Activated CD8-positive, alpha-beta T cell treated with anti-CD3 and anti-CD28 coated beads for 36 hours (primary cell): ENCODE measurements around the gene KDM5A. TPM values are rescaled to one million over a fixed set of nuclear protein-coding genes. Genes with fewer than 3 reads are reported as not detected.
"Not testable (repeated sequence)": the region's sequence is repeated elsewhere in the genome, so short reads cannot be mapped to it uniquely, and the experiment has no call there.

Experiments used
- ATAC-seq: fragments of 200-7000 bp; cut with Tn5 transposase; one replicate; pipeline ENCODE4 v1.10.0; 2021; ENCODE audit warnings: mild to moderate bottlenecking, moderate library complexity
- CTCF ChIA-PET: fragments of 350-600 bp; sonication (Branson Sonifier 250); formaldehyde crosslinking; loops from one replicate; lab custom pipeline; 2021; ENCODE audit warnings: antibody characterized with exemption; lab: Charles Lee
- POLR2A ChIA-PET: fragments of 350-600 bp; sonication (Branson Sonifier 250); formaldehyde crosslinking; loops from one replicate; lab custom pipeline; 2021; ENCODE audit warnings: antibody characterized with exemption; lab: Charles Lee
- DNase-seq: peaks from one replicate; pipeline ENCODE4 v3.0.0-alpha.2; 2020
- H3K27ac Mint-ChIP-seq: one replicate; pipeline ENCODE4 v1.8.0; 2021; ENCODE audit warnings: mild to moderate bottlenecking, mixed read lengths
- H3K27me3 Mint-ChIP-seq: one replicate; pipeline ENCODE4 v1.8.0; 2021; ENCODE audit warnings: mixed read lengths
- H3K36me3 Mint-ChIP-seq: one replicate; pipeline ENCODE4 v1.8.0; 2021; ENCODE audit warnings: low read depth, mixed read lengths
- H3K4me1 Mint-ChIP-seq: one replicate; pipeline ENCODE4 v1.8.0; 2021; ENCODE audit warnings: low read depth, mixed read lengths
- H3K4me3 Mint-ChIP-seq: one replicate; pipeline ENCODE4 v1.8.0; 2021; ENCODE audit warnings: mild to moderate bottlenecking, moderate library complexity, mixed read lengths
- H3K9me3 Mint-ChIP-seq: one replicate; pipeline ENCODE4 v1.8.0; 2021; ENCODE audit warnings: mixed read lengths
- CTCF ChIP-seq: fragments of 200-600 bp; IDR thresholded peaks from one replicate; pipeline ENCODE4 v1.8.0; 2022; ENCODE audit warnings: antibody characterized with exemption, mild to moderate bottlenecking
- intact Hi-C: fragments of 100-400 bp; cut with micrococcal nuclease; formaldehyde crosslinking; loops from one replicate; pipeline ENCODE4 v1.10.0; 2022
- total RNA-seq, 2 experiments: library from RNA; stranded (reverse); gene quantifications; one replicate each; pipeline ENCODE4 v1.2.3, GENCODE V29; 2021

Gene KDM5A
- total RNA-seq, 2 experiments from 2014 or later: 60.0 to 68.9 TPM

DNA sequence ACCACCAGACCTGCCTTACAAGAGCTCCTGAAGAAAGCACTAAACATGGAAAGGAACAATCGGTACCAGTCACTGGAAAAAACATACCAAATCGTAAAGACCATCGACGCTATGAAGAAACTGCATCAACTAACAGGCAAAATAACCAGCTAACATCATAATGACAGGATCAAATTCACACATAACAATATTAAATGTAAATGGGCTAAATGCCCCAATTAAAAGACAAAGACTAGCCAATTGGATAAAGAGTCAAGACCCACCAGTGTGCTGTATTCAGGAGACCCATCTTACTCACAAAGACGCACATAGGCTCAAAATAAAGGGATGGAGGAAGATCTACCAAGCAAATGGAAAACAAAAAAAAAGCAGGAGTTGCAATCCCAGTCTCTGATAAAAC lies 89.6 kb downstream of the KDM5A start:
- POLR2A ChIA-PET: interaction anchor here (0.7 to 0.9 kb wide), 2 partner anchors 10 to 102 kb away, joined by 3 read pairs; partner anchors contain the start of gene CCDC77
- H3K27me3 Mint-ChIP-seq, DNase-seq, intact Hi-C loops, H3K4me3 Mint-ChIP-seq, CTCF ChIA-PET, ATAC-seq: not testable (repeated sequence)
- Mint-ChIP-seq H3K27ac (peak overlapping the region; percentile 84), H3K9me3 (peaks cover 27% of the 10 kb centered on the region), H3K36me3 (peaks cover 86% of the 10 kb centered on the region), H3K4me1 (peaks cover 53% of the 10 kb centered on the region)

GRCh38 chr12:298059-298458 lies 91.1 kb downstream of the KDM5A start:
- Mint-ChIP-seq H3K4me1 (peaks cover 45% of the 10 kb centered on the region), H3K9me3 (peaks cover 27% of the 10 kb centered on the region), H3K36me3 (peaks cover 80% of the 10 kb centered on the region)
- H3K4me3 Mint-ChIP-seq, CTCF ChIA-PET, DNase-seq, intact Hi-C loops, ATAC-seq, POLR2A ChIA-PET, H3K27me3 Mint-ChIP-seq, H3K27ac Mint-ChIP-seq: not testable (repeated sequence)

DNA sequence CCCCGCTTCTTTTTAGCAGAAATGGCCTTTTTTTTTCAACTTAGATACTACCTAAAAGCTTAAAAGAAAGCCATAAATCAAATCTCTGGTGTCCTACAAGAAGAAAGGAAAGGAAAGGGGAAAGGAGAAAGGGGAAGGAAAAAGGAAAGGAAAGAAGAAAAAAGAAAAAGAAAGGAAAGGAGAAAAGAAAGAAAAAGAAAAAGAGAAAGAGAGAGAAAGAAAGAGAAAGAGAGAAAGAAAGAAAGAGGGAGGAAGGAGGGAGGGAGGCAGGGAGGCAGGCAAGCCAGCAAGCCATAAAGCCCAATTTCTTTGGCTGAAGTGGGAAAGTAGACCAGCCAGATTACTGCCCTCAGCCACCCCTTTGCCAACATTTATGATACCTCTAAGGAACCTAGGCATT lies 94.0 kb downstream of the KDM5A start:
- ChIA-PET CTCF (interaction anchor here (0.6 to 0.9 kb wide), 2 partner anchors 15 to 28 kb away, joined by 3 read pairs; no protein-coding TSS in a partner anchor), POLR2A (no interaction called here)
- peaks cover 69% of the 10 kb centered on the region for H3K36me3 Mint-ChIP-seq
- no peak overlapping the region for H3K4me3 Mint-ChIP-seq
- peaks cover 6% of the 10 kb centered on the region for H3K9me3 Mint-ChIP-seq
- intact Hi-C loops: no loop called here
- no peak for DNase-seq
- no peak for ATAC-seq
- TF ChIP-seq CTCF: no peak
- no peak overlapping the region for H3K27ac Mint-ChIP-seq
- H3K4me1 Mint-ChIP-seq: peaks cover 26% of the 10 kb centered on the region
- H3K27me3 Mint-ChIP-seq: no peaks in the 10 kb centered on the region

DNA sequence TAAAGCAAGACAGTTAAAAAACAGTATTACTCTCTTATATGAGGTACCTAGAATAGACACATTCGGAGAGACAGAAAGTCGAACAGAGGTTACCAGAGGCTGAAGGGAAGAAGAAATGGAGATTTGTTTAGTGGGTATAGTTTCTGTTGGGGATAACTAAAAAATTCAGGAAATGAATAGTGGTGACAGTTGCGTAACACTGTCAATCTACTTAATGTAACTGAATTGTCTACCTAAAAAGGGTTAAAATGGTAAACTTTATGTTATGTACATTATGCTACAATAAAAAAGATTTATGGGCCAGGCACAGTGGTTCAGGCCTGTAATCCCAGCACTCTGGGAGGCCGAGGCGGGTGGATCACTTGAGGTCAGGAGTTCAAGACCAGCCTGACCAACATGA lies 95.9 kb downstream of the KDM5A start:
- TF ChIP-seq CTCF: no peak
- no peaks in the 10 kb centered on the region for H3K9me3 Mint-ChIP-seq
- ChIA-PET CTCF (no interaction called here), POLR2A (no interaction called here)
- peaks cover 54% of the 10 kb centered on the region for H3K36me3 Mint-ChIP-seq
- peak overlapping the region; percentile 21 for H3K27ac Mint-ChIP-seq
- H3K4me1 Mint-ChIP-seq: peaks cover 12% of the 10 kb centered on the region
- ATAC-seq (no peak), DNase-seq (no peak)
- intact Hi-C loops: no loop called here
- no peak overlapping the region for H3K4me3 Mint-ChIP-seq
- H3K27me3 Mint-ChIP-seq: no peaks in the 10 kb centered on the region

GRCh38 chr12:292186-292585 lies 96.9 kb downstream of the KDM5A start:
- DNase-seq: no peak
- H3K9me3 Mint-ChIP-seq: no peaks in the 10 kb centered on the region
- H3K36me3 Mint-ChIP-seq: peaks cover 55% of the 10 kb centered on the region
- TF ChIP-seq CTCF: no peak
- H3K4me1 Mint-ChIP-seq: peaks cover 19% of the 10 kb centered on the region
- intact Hi-C loops: no loop called here
- no peak overlapping the region for H3K4me3 Mint-ChIP-seq
- ATAC-seq: no peak
- H3K27ac Mint-ChIP-seq: no peak overlapping the region
- no peaks in the 10 kb centered on the region for H3K27me3 Mint-ChIP-seq
- POLR2A ChIA-PET: no interaction called here
- CTCF ChIA-PET: interaction anchor here (0.7 kb wide), 1 partner anchor 29 kb away, joined by 3 read pairs; the partner anchor contains the start of gene SLC6A13

GRCh38 chr12:291153-291723 lies 97.9 kb downstream of the KDM5A start:
- H3K36me3 Mint-ChIP-seq: peaks cover 55% of the 10 kb centered on the region
- ATAC-seq (no peak), DNase-seq (no peak)
- H3K27me3 Mint-ChIP-seq: no peaks in the 10 kb centered on the region
- H3K27ac Mint-ChIP-seq: peak overlapping the region; percentile 53
- no peaks in the 10 kb centered on the region for H3K9me3 Mint-ChIP-seq
- ChIA-PET CTCF (no interaction called here), POLR2A (no interaction called here)
- H3K4me1 Mint-ChIP-seq: peaks cover 29% of the 10 kb centered on the region
- intact Hi-C loops: no loop called here
- no peak overlapping the region for H3K4me3 Mint-ChIP-seq
- no peak for TF ChIP-seq CTCF
